Liver (tissue), 3 donors: ENCODE measurements around the gene PRKN.

Experiments used
- EGR1 ChIP-seq, 2 donors: IDR thresholded peaks; 2 replicates each; pipeline ENCODE4 v1.6.1; 2016 to 2018; ENCODE audit warnings: antibody characterized with exemption in 2 of 2, low read depth in 2 of 2
- GABPA ChIP-seq, 2 donors: IDR thresholded peaks in 1 of 2; conservative IDR thresholded peaks in 1 of 2; 2 replicates each; pipeline ENCODE4 v1.6.1; 2016; ENCODE audit warnings: antibody characterized with exemption in 2 of 2, mild to moderate bottlenecking in 1 of 2, moderate library complexity in 1 of 2
- JUND ChIP-seq, 2 donors: IDR thresholded peaks; 2 replicates each; pipeline ENCODE4 v1.6.1; 2016; ENCODE audit warnings: antibody characterized with exemption in 2 of 2
- NR2F2 ChIP-seq: IDR thresholded peaks from 2 replicates; pipeline ENCODE4 v1.6.1; 2016; ENCODE audit warnings: antibody characterized with exemption
- RAD21 ChIP-seq, 2 donors: IDR thresholded peaks; 2 replicates each; pipeline ENCODE4 v1.6.1; 2016; ENCODE audit warnings: antibody characterized with exemption in 2 of 2, mild to moderate bottlenecking in 2 of 2
- SP1 ChIP-seq: IDR thresholded peaks from 2 replicates; pipeline ENCODE4 v1.6.1; 2018; ENCODE audit warnings: antibody characterized with exemption, mild to moderate bottlenecking
- TAF1 ChIP-seq: conservative IDR thresholded peaks from 2 replicates; pipeline ENCODE4 v1.6.1; 2016; ENCODE audit warnings: antibody characterized with exemption, mild to moderate bottlenecking
- YY1 ChIP-seq: IDR thresholded peaks from 2 replicates; pipeline ENCODE4 v1.6.1; 2016; ENCODE audit warnings: antibody characterized with exemption, mild to moderate bottlenecking
- TF ChIP-seq, protein P1 (sequence below): fragments of 150-350 bp; IDR thresholded peaks from 2 replicates; pipeline ENCODE4 v1.5.1; 2017; ENCODE audit warnings: improper control_type of control experiment, low read depth, low read length; ENCODE audit not compliant: missing input control
- TF ChIP-seq, protein P2 (sequence below): IDR thresholded peaks from 2 replicates; pipeline ENCODE4 v1.6.1; 2016; ENCODE audit warnings: antibody characterized with exemption, mild to moderate bottlenecking
- TF ChIP-seq, protein P3 (sequence below): IDR thresholded peaks from 2 replicates; pipeline ENCODE4 v1.6.1; 2016; ENCODE audit warnings: antibody characterized with exemption
- TF ChIP-seq, protein P4 (sequence below): IDR thresholded peaks from 2 replicates; pipeline ENCODE4 v1.6.1; 2016; ENCODE audit warnings: antibody characterized with exemption
- donor health status: healthy.
- donor health status: healthy.

DNA sequence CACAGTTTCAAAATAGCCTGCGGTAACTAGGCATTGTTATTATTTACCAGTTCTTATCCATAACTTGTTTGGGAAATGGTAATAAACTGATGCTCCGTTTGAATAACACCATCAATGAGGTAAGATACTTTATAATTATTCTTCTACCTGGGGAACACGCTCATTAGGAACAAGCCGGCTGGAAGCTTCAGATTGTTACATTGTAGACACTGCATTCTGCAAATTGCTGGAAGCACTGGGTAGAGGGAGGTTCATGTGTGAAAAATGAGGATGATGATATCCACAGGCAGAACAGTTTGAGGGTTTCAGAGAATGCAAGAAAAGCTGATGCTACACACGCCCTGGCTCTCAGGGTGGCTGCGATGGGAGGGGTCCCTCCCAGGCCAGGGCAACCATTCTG lies 893.1 kb downstream of the PRKN start:
- TF ChIP-seq, protein P1, sequence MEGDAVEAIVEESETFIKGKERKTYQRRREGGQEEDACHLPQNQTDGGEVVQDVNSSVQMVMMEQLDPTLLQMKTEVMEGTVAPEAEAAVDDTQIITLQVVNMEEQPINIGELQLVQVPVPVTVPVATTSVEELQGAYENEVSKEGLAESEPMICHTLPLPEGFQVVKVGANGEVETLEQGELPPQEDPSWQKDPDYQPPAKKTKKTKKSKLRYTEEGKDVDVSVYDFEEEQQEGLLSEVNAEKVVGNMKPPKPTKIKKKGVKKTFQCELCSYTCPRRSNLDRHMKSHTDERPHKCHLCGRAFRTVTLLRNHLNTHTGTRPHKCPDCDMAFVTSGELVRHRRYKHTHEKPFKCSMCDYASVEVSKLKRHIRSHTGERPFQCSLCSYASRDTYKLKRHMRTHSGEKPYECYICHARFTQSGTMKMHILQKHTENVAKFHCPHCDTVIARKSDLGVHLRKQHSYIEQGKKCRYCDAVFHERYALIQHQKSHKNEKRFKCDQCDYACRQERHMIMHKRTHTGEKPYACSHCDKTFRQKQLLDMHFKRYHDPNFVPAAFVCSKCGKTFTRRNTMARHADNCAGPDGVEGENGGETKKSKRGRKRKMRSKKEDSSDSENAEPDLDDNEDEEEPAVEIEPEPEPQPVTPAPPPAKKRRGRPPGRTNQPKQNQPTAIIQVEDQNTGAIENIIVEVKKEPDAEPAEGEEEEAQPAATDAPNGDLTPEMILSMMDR, result no peak
- TF ChIP-seq, protein P2, sequence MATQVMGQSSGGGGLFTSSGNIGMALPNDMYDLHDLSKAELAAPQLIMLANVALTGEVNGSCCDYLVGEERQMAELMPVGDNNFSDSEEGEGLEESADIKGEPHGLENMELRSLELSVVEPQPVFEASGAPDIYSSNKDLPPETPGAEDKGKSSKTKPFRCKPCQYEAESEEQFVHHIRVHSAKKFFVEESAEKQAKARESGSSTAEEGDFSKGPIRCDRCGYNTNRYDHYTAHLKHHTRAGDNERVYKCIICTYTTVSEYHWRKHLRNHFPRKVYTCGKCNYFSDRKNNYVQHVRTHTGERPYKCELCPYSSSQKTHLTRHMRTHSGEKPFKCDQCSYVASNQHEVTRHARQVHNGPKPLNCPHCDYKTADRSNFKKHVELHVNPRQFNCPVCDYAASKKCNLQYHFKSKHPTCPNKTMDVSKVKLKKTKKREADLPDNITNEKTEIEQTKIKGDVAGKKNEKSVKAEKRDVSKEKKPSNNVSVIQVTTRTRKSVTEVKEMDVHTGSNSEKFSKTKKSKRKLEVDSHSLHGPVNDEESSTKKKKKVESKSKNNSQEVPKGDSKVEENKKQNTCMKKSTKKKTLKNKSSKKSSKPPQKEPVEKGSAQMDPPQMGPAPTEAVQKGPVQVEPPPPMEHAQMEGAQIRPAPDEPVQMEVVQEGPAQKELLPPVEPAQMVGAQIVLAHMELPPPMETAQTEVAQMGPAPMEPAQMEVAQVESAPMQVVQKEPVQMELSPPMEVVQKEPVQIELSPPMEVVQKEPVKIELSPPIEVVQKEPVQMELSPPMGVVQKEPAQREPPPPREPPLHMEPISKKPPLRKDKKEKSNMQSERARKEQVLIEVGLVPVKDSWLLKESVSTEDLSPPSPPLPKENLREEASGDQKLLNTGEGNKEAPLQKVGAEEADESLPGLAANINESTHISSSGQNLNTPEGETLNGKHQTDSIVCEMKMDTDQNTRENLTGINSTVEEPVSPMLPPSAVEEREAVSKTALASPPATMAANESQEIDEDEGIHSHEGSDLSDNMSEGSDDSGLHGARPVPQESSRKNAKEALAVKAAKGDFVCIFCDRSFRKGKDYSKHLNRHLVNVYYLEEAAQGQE, result no peak
- TF ChIP-seq YY1 (no peak), TAF1 (no peak), SP1 (no peak), EGR1 (IDR thresholded peaks at IDR 0.05; ENCODE audit: low read depth in 2 of 2) (no peak), GABPA (IDR thresholded peaks at IDR 0.05 in 1 of 2, conservative IDR thresholded peaks at IDR 0.05 in 1 of 2) (no peak), RAD21 (IDR thresholded peaks at IDR 0.05) (no peak), NR2F2 (no peak), JUND (IDR thresholded peaks at IDR 0.05) (no peak)
- TF ChIP-seq, protein P3, sequence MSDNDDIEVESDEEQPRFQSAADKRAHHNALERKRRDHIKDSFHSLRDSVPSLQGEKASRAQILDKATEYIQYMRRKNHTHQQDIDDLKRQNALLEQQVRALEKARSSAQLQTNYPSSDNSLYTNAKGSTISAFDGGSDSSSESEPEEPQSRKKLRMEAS, result no peak
- TF ChIP-seq, protein P4, sequence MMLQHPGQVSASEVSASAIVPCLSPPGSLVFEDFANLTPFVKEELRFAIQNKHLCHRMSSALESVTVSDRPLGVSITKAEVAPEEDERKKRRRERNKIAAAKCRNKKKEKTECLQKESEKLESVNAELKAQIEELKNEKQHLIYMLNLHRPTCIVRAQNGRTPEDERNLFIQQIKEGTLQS, result no peak
